Sigmoid colon (tissue), 7 donors: ENCODE data around the gene GPR68. TPM values are rescaled to one million over a fixed set of nuclear protein-coding genes. Genes with fewer than 3 reads are reported as not detected.

Experiments
- DNase-seq: peaks from one replicate; pipeline ENCODE4 v3.0.0-alpha.2; 2019
- H3K27ac ChIP-seq, 4 donors: fragments of 200-600 bp; sonication (generic); one replicate each; pipeline ENCODE4 v1.5.1; 2016 to 2019; ENCODE audit warnings: mild to moderate bottlenecking in 1 of 4
- H3K27me3 ChIP-seq, 3 donors: fragments of 200-600 bp; sonication (generic); one replicate each; pipeline ENCODE4 v1.5.1; 2019; ENCODE audit warnings: mild to moderate bottlenecking in 1 of 3
- H3K36me3 ChIP-seq, 4 donors: fragments of 200-600 bp; sonication (generic); one replicate each; pipeline ENCODE4 v1.5.1; 2016 to 2019
- H3K4me1 ChIP-seq, 4 donors: fragments of 200-600 bp; sonication (generic); one replicate each; pipeline ENCODE4 v1.5.1; 2017 to 2019
- H3K4me3 ChIP-seq, 4 donors: fragments of 200-600 bp; sonication (generic); one replicate each; pipeline ENCODE4 v1.5.1; 2017 to 2019; ENCODE audit warnings: mild to moderate bottlenecking in 2 of 4, moderate library complexity in 1 of 4
- H3K9me3 ChIP-seq, 4 donors: fragments of 200-600 bp in 3 of 4; sonication (generic) in 3 of 4; one replicate each; pipeline versions ENCODE4 v1.5.1 to v1.6.1; 2013 to 2019
- CTCF ChIP-seq, 4 experiments: fragments of 450-650 bp in 3 of 4; fragments of 200-600 bp in 1 of 4; IDR thresholded peaks; one replicate each; pipeline ENCODE4 v1.5.1; 2016 to 2019; ENCODE audit warnings: antibody characterized with exemption in 4 of 4, mild to moderate bottlenecking in 3 of 4, moderate library complexity in 2 of 4
- EP300 ChIP-seq, 4 donors: sonication (generic); formaldehyde crosslinking; IDR thresholded peaks; one replicate each; pipeline ENCODE4 v1.6.1; 2017; ENCODE audit warnings: antibody characterized with exemption in 4 of 4
- POLR2A ChIP-seq, 2 donors: fragments of 450-650 bp; IDR thresholded peaks; one replicate each; pipeline ENCODE4 v1.6.1; 2016; ENCODE audit warnings: antibody characterized with exemption in 2 of 2, mild to moderate bottlenecking in 2 of 2, moderate library complexity in 2 of 2
- POLR2AphosphoS5 ChIP-seq, 4 donors: sonication (generic); formaldehyde crosslinking; IDR thresholded peaks; one replicate each; pipeline ENCODE4 v1.6.1; 2017; ENCODE audit warnings: antibody characterized with exemption in 4 of 4
- WGBS, 2 donors: extraction: QIAGEN DNeasy Blood & Tissue Kit; methylation state at CpG; one replicate each; pipeline ENCODE4 v1.1.7; 2013; 5-methylcytosine and 5-hydroxymethylcytosine counted together
- intact Hi-C: fragments of 100-400 bp; cut with DNase I; formaldehyde crosslinking; loops from one replicate; pipeline ENCODE4 v1.15.1; 2023
- polyA plus RNA-seq, 3 donors: library from polyadenylated mRNA; stranded (reverse); fragments of 200-250 nt; gene quantifications; one replicate each; pipeline ENCODE4 v1.2.3, GENCODE V29; 2013
- total RNA-seq, 4 donors: library from RNA; depleted of rRNA; stranded (reverse); fragments of >200 nt; gene quantifications; one replicate each; pipeline ENCODE4 v1.1.0, GENCODE V29; 2016
- donor health status: healthy with polysubstance abuse.
- donor health status: Bipolar disorder and iron deficiency.
- donor health status: healthy.

The GPR68 gene
- total and polyA plus RNA-seq, 7 donors, result 0.46 to 1.7 (median 1.2) TPM; not detected in 1

GRCh38 chr14:91232603-91233002 lies 11.9 kb downstream of the GPR68 start:
- TF ChIP-seq EP300 (IDR thresholded peaks at IDR 0.05) (no peak), POLR2AphosphoS5 (IDR thresholded peaks at IDR 0.05) (no peak), CTCF (IDR thresholded peaks at IDR 0.05) (no peak), POLR2A (IDR thresholded peaks at IDR 0.05) (no peak)
- no peaks in the 10 kb centered on the region for H3K27me3 ChIP-seq
- no peak overlapping the region for H3K27ac ChIP-seq
- H3K9me3 ChIP-seq, result no peaks in the 10 kb centered on the region
- H3K4me3 ChIP-seq, result no peak overlapping the region
- intact Hi-C loops, result no loop called here
- H3K36me3 ChIP-seq, result peaks cover 0 to 10% (median 0%) of the 10 kb centered on the region in 4 donors
- no peak for DNase-seq
- 64 to 86% methylated on average over 2 of the region's 2 CpGs for WGBS, 2 donors
- no peaks in the 10 kb centered on the region for H3K4me1 ChIP-seq

- Histone ChIP-seq H3K9me3 (no peaks in the 10 kb centered on the region), H3K36me3 (peaks cover 0 to 15% (median 0%) of the 10 kb centered on the region in 4 donors), H3K4me1 (no peaks in the 10 kb centered on the region), H3K4me3 (no peak overlapping the region), H3K27ac (peak overlapping the region in 1 of 4 donors; percentile 10), H3K27me3 (no peaks in the 10 kb centered on the region)
- 78 to 85% methylated on average over 2 of the region's 2 CpGs for WGBS, 2 donors
- TF ChIP-seq POLR2AphosphoS5 (IDR thresholded peaks at IDR 0.05), result no peak
- no peak for TF ChIP-seq POLR2A (IDR thresholded peaks at IDR 0.05)
- TF ChIP-seq EP300 (IDR thresholded peaks at IDR 0.05), result no peak
- TF ChIP-seq CTCF (IDR thresholded peaks at IDR 0.05), result no peak
- intact Hi-C loops, result no loop called here
- no peak for DNase-seq
These were observed 12.5 kb downstream of the GPR68 start for GRCh38 chr14:91232052-91232451.

GRCh38 chr14:91231446-91231845 lies 13.1 kb downstream of the GPR68 start:
- no peaks in the 10 kb centered on the region for H3K27me3 ChIP-seq
- TF ChIP-seq POLR2AphosphoS5 (IDR thresholded peaks at IDR 0.05), result peak in 1 of 4 donors; percentile 17
- no peak for TF ChIP-seq POLR2A (IDR thresholded peaks at IDR 0.05)
- no peaks in the 10 kb centered on the region for H3K9me3 ChIP-seq
- no peaks in the 10 kb centered on the region for H3K4me1 ChIP-seq
- intact Hi-C loops, result no loop called here
- DNase-seq, result no peak
- peak overlapping the region in 1 of 4 donors; percentile 10 for H3K27ac ChIP-seq
- 64 to 78% methylated on average over 3 of the region's 3 CpGs for WGBS, 2 donors
- peaks cover 0 to 21% (median 0%) of the 10 kb centered on the region in 4 donors for H3K36me3 ChIP-seq
- H3K4me3 ChIP-seq, result no peak overlapping the region

- Histone ChIP-seq H3K9me3 (no peaks in the 10 kb centered on the region), H3K27ac (no peak overlapping the region), H3K36me3 (peaks cover 0 to 26% (median 0%) of the 10 kb centered on the region in 4 donors), H3K4me3 (no peak overlapping the region), H3K4me1 (no peaks in the 10 kb centered on the region), H3K27me3 (no peaks in the 10 kb centered on the region)
- 81 to 85% methylated on average over 4 of the region's 4 CpGs for WGBS, 2 donors
- no peak for DNase-seq
- TF ChIP-seq POLR2A (IDR thresholded peaks at IDR 0.05) (no peak), POLR2AphosphoS5 (IDR thresholded peaks at IDR 0.05) (no peak), EP300 (IDR thresholded peaks at IDR 0.05) (no peak), CTCF (IDR thresholded peaks at IDR 0.05) (no peak)
- intact Hi-C loops, result no loop called here
These were observed 14.0 kb downstream of the GPR68 start for GRCh38 chr14:91230397-91231035.

GRCh38 chr14:91229743-91230200 lies 14.7 kb downstream of the GPR68 start:
- no peak for DNase-seq
- no peak overlapping the region for H3K27ac ChIP-seq
- no peak overlapping the region for H3K4me3 ChIP-seq
- H3K27me3 ChIP-seq, result no peaks in the 10 kb centered on the region
- H3K36me3 ChIP-seq, result peaks cover 0 to 34% (median 0%) of the 10 kb centered on the region in 4 donors
- TF ChIP-seq POLR2AphosphoS5 (IDR thresholded peaks at IDR 0.05), result no peak
- TF ChIP-seq POLR2A (IDR thresholded peaks at IDR 0.05), result no peak
- no peak for TF ChIP-seq CTCF (IDR thresholded peaks at IDR 0.05)
- TF ChIP-seq EP300 (IDR thresholded peaks at IDR 0.05), result no peak
- WGBS, 2 donors, result 46 to 84% methylated on average over 6 of the region's 6 CpGs
- intact Hi-C loops, result no loop called here
- no peaks in the 10 kb centered on the region for H3K4me1 ChIP-seq
- H3K9me3 ChIP-seq, result no peaks in the 10 kb centered on the region
